HUES6 (cell line): ENCODE measurements around the gene EIF4G3.
"Not testable (repeated sequence)": the region's sequence is repeated elsewhere in the genome, so short reads cannot be mapped to it uniquely, and the experiment has no call there.

ENCODE experiments used
- H3K27ac ChIP-seq: 2 replicates; pipeline ENCODE4 v1.7.0; 2013; ENCODE audit warnings: low read depth, mild to moderate bottlenecking, low read length, inconsistent platforms
- H3K27me3 ChIP-seq: 2 replicates; pipeline ENCODE4 v1.6.1; 2013; ENCODE audit warnings: low read length; ENCODE audit not compliant: control insufficient read depth, insufficient read depth
- H3K36me3 ChIP-seq: 2 replicates; pipeline ENCODE4 v1.6.1; 2013; ENCODE audit warnings: low read length; ENCODE audit not compliant: control insufficient read depth, insufficient read depth
- H3K4me1 ChIP-seq: 2 replicates; pipeline ENCODE4 v1.6.1; 2013; ENCODE audit warnings: low read length; ENCODE audit not compliant: control insufficient read depth, insufficient read depth
- H3K4me3 ChIP-seq: 2 replicates; pipeline ENCODE4 v1.5.1; 2013; ENCODE audit warnings: low read depth, low read length
- H3K9ac ChIP-seq: one replicate; pipeline ENCODE4 v1.6.1; 2013; ENCODE audit warnings: mild to moderate bottlenecking, low read length
- H3K9me3 ChIP-seq: 2 replicates; pipeline ENCODE4 v1.6.1; 2013; ENCODE audit warnings: low read depth, low read length; ENCODE audit not compliant: control insufficient read depth, insufficient read depth

EIF4G3 gene

GRCh38 chr1:20873311-20873710 lies 303.4 kb downstream of the EIF4G3 start:
- no peaks in the 10 kb centered on the region for H3K9me3 ChIP-seq
- H3K36me3 ChIP-seq = peaks cover 12% of the 10 kb centered on the region
- H3K27me3 ChIP-seq = no peaks in the 10 kb centered on the region
- H3K9ac ChIP-seq = no peak overlapping the region
- H3K4me1 ChIP-seq = no peaks in the 10 kb centered on the region
- no peak overlapping the region for H3K27ac ChIP-seq
- no peak overlapping the region for H3K4me3 ChIP-seq

- no peak overlapping the region for H3K27ac ChIP-seq
- no peaks in the 10 kb centered on the region for H3K27me3 ChIP-seq
- H3K4me3 ChIP-seq = no peak overlapping the region
These were observed 305.3 kb downstream of the EIF4G3 start for GRCh38 chr1:20871419-20871818.

GRCh38 chr1:20870718-20871117 lies 306.0 kb downstream of the EIF4G3 start:
- Histone ChIP-seq H3K4me1 (no peaks in the 10 kb centered on the region), H3K4me3 (no peak overlapping the region), H3K27me3 (no peaks in the 10 kb centered on the region), H3K9me3 (no peaks in the 10 kb centered on the region), H3K27ac (no peak overlapping the region), H3K36me3 (peaks cover 12% of the 10 kb centered on the region; the same call in 1 of the 2 replicates), H3K9ac (no peak overlapping the region)

More at GRCh38 chr1:20871419-20871818, 305.3 kb downstream of the EIF4G3 start:
- no peaks in the 10 kb centered on the region for H3K4me1 ChIP-seq
- no peaks in the 10 kb centered on the region for H3K9me3 ChIP-seq
- peaks cover 12% of the 10 kb centered on the region; the same call in 1 of the 2 replicates for H3K36me3 ChIP-seq
- H3K9ac ChIP-seq = no peak overlapping the region

GRCh38 chr1:20868263-20868662 lies 308.4 kb downstream of the EIF4G3 start:
- Histone ChIP-seq H3K27ac (no peak overlapping the region), H3K4me3 (no peak overlapping the region), H3K36me3 (peaks cover 26% of the 10 kb centered on the region), H3K27me3 (no peaks in the 10 kb centered on the region), H3K9me3 (no peaks in the 10 kb centered on the region), H3K4me1 (no peaks in the 10 kb centered on the region), H3K9ac (no peak overlapping the region)

- no peak overlapping the region for H3K27ac ChIP-seq
These were observed 308.9 kb downstream of the EIF4G3 start for GRCh38 chr1:20867847-20868246.

GRCh38 chr1:20867062-20867461 lies 309.6 kb downstream of the EIF4G3 start:
- Histone ChIP-seq H3K9ac (no peak overlapping the region), H3K9me3 (no peaks in the 10 kb centered on the region), H3K27ac (no peak overlapping the region), H3K36me3 (peaks cover 35% of the 10 kb centered on the region), H3K27me3 (no peaks in the 10 kb centered on the region), H3K4me3 (no peak overlapping the region), H3K4me1 (no peaks in the 10 kb centered on the region)

More at GRCh38 chr1:20867847-20868246, 308.9 kb downstream of the EIF4G3 start:
- Histone ChIP-seq H3K4me1 (no peaks in the 10 kb centered on the region), H3K4me3 (no peak overlapping the region), H3K27me3 (no peaks in the 10 kb centered on the region), H3K9ac (no peak overlapping the region), H3K36me3 (peaks cover 29% of the 10 kb centered on the region), H3K9me3 (no peaks in the 10 kb centered on the region)

- Histone ChIP-seq H3K4me1 (no peaks in the 10 kb centered on the region), H3K36me3 (peaks cover 53% of the 10 kb centered on the region), H3K27ac (no peak overlapping the region), H3K27me3 (no peaks in the 10 kb centered on the region), H3K9me3 (no peaks in the 10 kb centered on the region), H3K4me3 (no peak overlapping the region), H3K9ac (no peak overlapping the region)
These were observed 311.7 kb downstream of the EIF4G3 start for GRCh38 chr1:20865001-20865400.

- Histone ChIP-seq H3K4me3 (no peak overlapping the region), H3K4me1 (no peaks in the 10 kb centered on the region), H3K9ac (no peak overlapping the region), H3K27ac (no peak overlapping the region), H3K27me3 (no peaks in the 10 kb centered on the region), H3K36me3 (peaks cover 86% of the 10 kb centered on the region), H3K9me3 (no peaks in the 10 kb centered on the region)
These were observed 322.2 kb downstream of the EIF4G3 start for GRCh38 chr1:20854529-20854928.

GRCh38 chr1:20851791-20852190 lies 324.9 kb downstream of the EIF4G3 start:
- H3K36me3 ChIP-seq = peaks cover 88% of the 10 kb centered on the region

GRCh38 chr1:20850021-20850420 lies 326.7 kb downstream of the EIF4G3 start:
- Histone ChIP-seq H3K36me3 (peaks cover 83% of the 10 kb centered on the region), H3K9me3 (no peaks in the 10 kb centered on the region), H3K9ac (no peak overlapping the region), H3K4me1 (no peaks in the 10 kb centered on the region), H3K4me3 (no peak overlapping the region), H3K27me3 (no peaks in the 10 kb centered on the region), H3K27ac (no peak overlapping the region)

More at GRCh38 chr1:20851791-20852190, 324.9 kb downstream of the EIF4G3 start:
- H3K4me1 ChIP-seq, H3K27me3 ChIP-seq, H3K9me3 ChIP-seq, H3K27ac ChIP-seq, H3K4me3 ChIP-seq, H3K9ac ChIP-seq: not testable (repeated sequence)

GRCh38 chr1:20849100-20849499 lies 327.6 kb downstream of the EIF4G3 start:
- Histone ChIP-seq H3K9ac (no peak overlapping the region), H3K9me3 (no peaks in the 10 kb centered on the region), H3K27ac (no peak overlapping the region), H3K27me3 (no peaks in the 10 kb centered on the region), H3K4me1 (no peaks in the 10 kb centered on the region), H3K4me3 (no peak overlapping the region), H3K36me3 (peaks cover 80% of the 10 kb centered on the region)

- Histone ChIP-seq H3K4me3 (no peak overlapping the region), H3K4me1 (no peaks in the 10 kb centered on the region), H3K36me3 (peaks cover 76% of the 10 kb centered on the region), H3K9me3 (no peaks in the 10 kb centered on the region), H3K9ac (no peak overlapping the region), H3K27ac (no peak overlapping the region), H3K27me3 (no peaks in the 10 kb centered on the region)
These were observed 328.5 kb downstream of the EIF4G3 start for GRCh38 chr1:20848162-20848561.
